ENCODE data around the gene TBC1D10B. TPM values are rescaled to one million over a fixed set of nuclear protein-coding genes. Genes with fewer than 3 reads are reported as not detected.

TBC1D10B gene
- 26.1 and 38.0 TPM in 2 replicates for total RNA-seq (ENCODE audit: low replicate concordance)

GRCh38 chr16:30370456-30371247, at the start of gene TBC1D10B:
Gene TBC1D10B (minus strand): TSS chr16:30370494. CDS start chr16:30370183, 311 bp downstream.
- TF ChIP-seq CTCF (IDR thresholded peaks at IDR 0.05; ENCODE audit: insufficient read depth, low read length): peak; percentile 29
- peak within 1 kb of the TSS; percentile 93 for H3K4me3 ChIP-seq (ENCODE audit: low read depth, low read length)
- DNase-seq (ENCODE audit: low read depth): peak; percentile 100

GRCh38 chr16:30418350-30419181, 48.3 kb upstream of the TBC1D10B start:
- TF ChIP-seq CTCF (IDR thresholded peaks at IDR 0.05; ENCODE audit: insufficient read depth, low read length): no peak
- no peak for DNase-seq (ENCODE audit: low read depth)
- peak overlapping the region; percentile 63 for H3K4me3 ChIP-seq (ENCODE audit: low read depth, low read length)

GRCh38 chr16:30417529-30418349, 47.4 kb upstream of the TBC1D10B start:
- TF ChIP-seq CTCF (IDR thresholded peaks at IDR 0.05; ENCODE audit: insufficient read depth, low read length): no peak
- peak overlapping the region; percentile 63 for H3K4me3 ChIP-seq (ENCODE audit: low read depth, low read length)

GRCh38 chr16:30416624-30417528, 46.6 kb upstream of the TBC1D10B start:
- no peak for DNase-seq (ENCODE audit: low read depth)
- no peak for TF ChIP-seq CTCF (IDR thresholded peaks at IDR 0.05; ENCODE audit: insufficient read depth, low read length)
- H3K4me3 ChIP-seq (ENCODE audit: low read depth, low read length): peak overlapping the region; percentile 63

More at GRCh38 chr16:30417529-30418349, 47.4 kb upstream of the TBC1D10B start:
- DNase-seq (ENCODE audit: low read depth): peak; percentile 83

DNA sequence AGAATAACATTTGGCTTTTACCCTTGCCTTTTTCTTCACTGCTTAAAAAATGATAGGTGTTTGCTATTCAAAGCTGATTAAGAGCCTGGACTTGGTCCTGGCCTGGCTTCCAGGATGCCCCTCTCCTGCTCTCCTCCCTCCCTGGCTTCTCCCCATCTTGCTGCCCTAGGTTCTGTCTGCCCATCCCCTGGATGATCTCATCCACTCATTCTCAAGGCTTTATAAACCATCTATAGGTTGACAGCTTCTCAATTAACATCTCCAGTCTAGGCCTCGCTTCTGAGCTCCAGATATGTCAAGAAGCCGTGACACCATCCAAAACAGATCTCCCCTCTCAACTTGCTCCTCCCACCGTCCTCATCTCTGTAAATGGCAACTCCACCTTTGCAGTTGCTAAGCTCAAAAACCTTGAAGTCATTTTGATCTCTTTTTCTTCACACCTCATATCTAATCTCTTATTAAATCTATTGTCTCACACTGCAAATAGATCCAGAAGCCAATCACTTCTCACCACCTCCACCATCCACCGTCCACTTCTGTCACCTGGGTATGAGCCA, 45.8 kb upstream of the TBC1D10B start:
- TF ChIP-seq CTCF (IDR thresholded peaks at IDR 0.05; ENCODE audit: insufficient read depth, low read length): no peak
- no peak overlapping the region for H3K4me3 ChIP-seq (ENCODE audit: low read depth, low read length)
- no peak for DNase-seq (ENCODE audit: low read depth)

Data from fibroblast of the aortic adventitia (primary cell).